GM18909 (cell line): ENCODE results near the gene AURKB.
"Not testable (repeated sequence)": the region's sequence is repeated elsewhere in the genome, so short reads cannot be mapped to it uniquely, and the experiment has no call there.

ENCODE experiments used
- ATAC-seq: cut with Tn5 transposase; IDR thresholded peaks from one replicate; pipeline ENCODE4 v1.9.1; 2021; ENCODE audit warnings: mild to moderate bottlenecking; ENCODE audit not compliant: unreplicated experiment, poor library complexity

AURKB gene

GRCh38 chr17:8209907-8210760, at the start of gene AURKB:
Gene AURKB, minus strand, starts transcription at chr17:8210575. Its CDS starts 351 bp downstream, at chr17:8210224.
- ATAC-seq = peak; percentile 93

- ATAC-seq = no peak
These were observed 47.4 kb upstream of the AURKB start for GRCh38 chr17:8257801-8258200.

GRCh38 chr17:8256691-8257090, 46.3 kb upstream of the AURKB start:
- ATAC-seq = no peak

- no peak for ATAC-seq
These were observed 45.9 kb upstream of the AURKB start for GRCh38 chr17:8256291-8256690.

- ATAC-seq = no peak
These were observed 45.1 kb upstream of the AURKB start for GRCh38 chr17:8255499-8255898.

GRCh38 chr17:8254881-8255280, 44.5 kb upstream of the AURKB start:
- no peak for ATAC-seq

- no peak for ATAC-seq
These were observed 43.4 kb upstream of the AURKB start for GRCh38 chr17:8253801-8254200.

GRCh38 chr17:8251411-8251810, 41.0 kb upstream of the AURKB start:
- ATAC-seq = not testable (repeated sequence)

GRCh38 chr17:8249621-8250500, 39.5 kb upstream of the AURKB start:
- ATAC-seq = no peak

- ATAC-seq = peak; percentile 55
These were observed 38.6 kb upstream of the AURKB start, which contains the start of gene PFAS for GRCh38 chr17:8248751-8249607. Gene PFAS, plus strand, starts transcription at chr17:8249289. Its CDS starts 4,649 bp downstream, at chr17:8253938.

GRCh38 chr17:8244768-8245167, 34.4 kb upstream of the AURKB start:
- no peak for ATAC-seq

GRCh38 chr17:8243827-8244226, 33.5 kb upstream of the AURKB start:
- ATAC-seq = no peak

- no peak for ATAC-seq
These were observed 27.5 kb upstream of the AURKB start for GRCh38 chr17:8237886-8238285.

- ATAC-seq = no peak
These were observed 26.8 kb upstream of the AURKB start for GRCh38 chr17:8237175-8237574.

- no peak for ATAC-seq
These were observed 25.3 kb upstream of the AURKB start for GRCh38 chr17:8235676-8236075.

- ATAC-seq = no peak
These were observed 24.2 kb upstream of the AURKB start for GRCh38 chr17:8234361-8235270.

- no peak for ATAC-seq
These were observed 21.3 kb upstream of the AURKB start for GRCh38 chr17:8231701-8232100.

- ATAC-seq = no peak
These were observed 16.8 kb upstream of the AURKB start for GRCh38 chr17:8227238-8227581.

- no peak for ATAC-seq
These were observed 16.3 kb upstream of the AURKB start for GRCh38 chr17:8226536-8227237.
